NCI-H2227 (cell line): ENCODE results near the gene RBKS.
A peak's percentile ranks its signal among the peaks of the same experiment; 100 is the strongest.
"Not testable (repeated sequence)": the region's sequence is repeated elsewhere in the genome, so short reads cannot be mapped to it uniquely, and the experiment has no call there.

Source experiments
- DNase-seq: peaks from one replicate; lab custom pipeline; 2025; ENCODE audit not compliant: unreplicated experiment; lab: John Stamatoyannopoulos, UW

The RBKS gene

DNA sequence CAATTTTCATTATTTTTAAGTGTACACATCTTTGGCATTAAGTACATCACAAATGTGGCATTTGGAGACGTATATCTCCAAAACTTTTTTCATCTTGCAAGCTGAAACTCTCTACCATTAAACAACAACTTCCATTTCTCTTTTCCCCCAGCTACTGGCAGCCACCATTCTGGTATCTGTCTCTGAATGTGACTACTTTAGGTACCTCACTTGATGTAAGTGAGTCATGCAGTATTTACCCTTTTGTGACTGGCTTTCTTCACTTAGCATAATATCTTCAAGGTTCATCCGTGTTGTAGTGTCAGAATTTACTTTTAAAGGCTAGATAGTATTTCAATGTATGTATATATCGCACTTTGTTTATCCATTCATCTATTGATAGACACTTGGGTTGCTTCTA is 17.4 kb upstream of the RBKS start:
- DNase-seq, result no peak

DNA sequence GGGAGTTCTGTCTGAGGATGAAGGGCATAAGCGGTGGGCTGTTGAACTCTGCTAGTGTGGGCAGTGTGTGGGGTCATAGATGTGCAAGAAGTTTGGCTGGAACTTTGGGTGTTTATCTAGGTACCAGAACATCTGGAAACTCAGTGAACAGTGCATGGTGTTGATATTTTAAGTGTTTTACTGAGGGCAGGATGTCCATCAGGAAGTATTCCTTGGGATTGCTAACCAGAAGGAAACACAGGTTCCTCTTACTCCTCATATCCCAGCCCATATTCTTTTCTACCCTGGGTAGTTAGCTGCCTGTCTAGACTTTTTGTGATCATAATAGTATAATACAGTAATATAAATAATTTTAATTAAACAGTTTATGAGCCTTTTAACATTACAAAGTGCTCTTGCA is 15.9 kb upstream of the RBKS start:
- DNase-seq, result no peak

DNA sequence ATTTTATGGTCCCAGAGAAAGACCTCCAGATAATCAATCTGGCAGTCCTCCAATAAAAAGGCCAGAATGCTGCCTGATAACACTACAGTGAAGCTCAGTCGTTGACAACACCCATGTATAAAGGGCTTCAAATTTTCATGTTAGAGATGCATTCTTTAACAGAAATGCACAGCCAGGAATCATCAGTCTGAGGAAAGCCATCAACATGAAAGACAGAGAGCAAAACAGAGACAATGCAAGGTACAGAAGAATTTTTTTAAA is 14.1 kb upstream of the RBKS start:
- DNase-seq, result no peak

DNA sequence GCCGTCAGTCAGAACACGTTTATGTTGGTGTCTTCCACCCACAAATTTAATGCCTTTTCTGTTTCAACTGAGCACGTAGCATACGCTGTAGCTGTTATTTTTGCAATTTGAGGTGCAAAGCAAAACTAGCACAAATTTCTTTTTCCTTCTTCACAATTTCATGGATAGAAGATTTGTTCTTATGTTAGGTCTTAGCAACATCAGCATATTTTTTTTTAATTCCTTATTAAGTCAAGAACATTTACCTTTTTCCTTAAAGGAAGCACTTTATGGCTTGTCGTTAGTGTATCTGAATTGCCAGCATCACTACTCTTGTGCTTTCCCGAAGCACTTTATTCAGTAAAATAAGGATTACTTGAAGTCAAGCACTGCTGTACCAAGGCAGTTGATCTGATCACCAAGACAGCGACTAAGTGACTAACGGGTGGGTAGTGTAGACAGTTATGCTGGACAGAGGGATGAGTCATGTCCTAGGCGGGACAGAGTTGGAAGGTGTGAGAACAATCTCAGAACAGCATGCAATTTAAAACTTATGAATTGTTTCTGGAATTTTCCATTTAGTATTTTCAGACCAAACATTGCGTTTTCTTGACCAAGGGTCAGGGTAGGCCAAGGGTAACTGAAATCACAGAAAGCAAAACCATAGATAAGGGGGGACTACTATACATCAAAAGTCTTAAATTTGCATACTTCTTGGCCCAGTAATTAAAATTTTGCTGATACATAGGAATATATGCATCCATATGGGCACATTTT is 13.6 kb upstream of the RBKS start:
- DNase-seq, result no peak

DNA sequence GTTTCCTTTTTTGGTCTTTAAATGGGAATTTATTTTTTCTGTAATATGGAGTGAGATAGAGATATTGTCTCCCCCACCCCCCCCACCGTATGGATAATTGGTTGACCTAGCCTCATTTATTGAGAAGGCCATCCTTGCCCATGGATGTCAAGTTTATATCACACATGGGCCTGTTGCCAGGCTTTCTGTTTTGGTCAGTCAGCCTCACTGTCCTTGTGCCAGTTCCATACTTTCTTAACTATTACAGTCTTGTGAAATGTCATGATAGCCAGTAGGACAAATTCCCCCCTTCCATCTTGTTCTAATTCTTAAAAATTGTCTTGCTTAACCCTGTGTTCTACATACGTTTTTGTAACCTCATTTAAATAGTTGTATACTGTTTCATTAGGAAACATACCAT is 12.8 kb upstream of the RBKS start:
- DNase-seq, result no peak

DNA sequence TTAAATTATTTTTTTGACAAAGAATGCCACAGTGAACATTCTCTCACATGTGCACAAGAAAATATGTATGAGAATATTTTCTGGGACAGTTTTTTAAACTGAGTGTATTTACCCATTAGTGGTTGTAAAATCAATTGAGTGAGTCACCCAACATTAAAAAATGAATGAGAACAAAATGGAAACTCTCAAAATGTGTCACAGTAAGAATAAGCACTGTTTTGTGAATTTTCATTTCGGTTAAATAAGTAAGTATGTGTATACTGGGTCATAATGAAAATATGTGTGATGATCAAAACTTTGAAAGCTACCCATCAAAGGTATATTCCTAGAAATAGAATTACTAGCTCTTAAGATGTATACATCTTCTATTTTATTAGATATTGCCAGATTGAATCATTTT is 11.9 kb upstream of the RBKS start:
- no peak for DNase-seq

DNA sequence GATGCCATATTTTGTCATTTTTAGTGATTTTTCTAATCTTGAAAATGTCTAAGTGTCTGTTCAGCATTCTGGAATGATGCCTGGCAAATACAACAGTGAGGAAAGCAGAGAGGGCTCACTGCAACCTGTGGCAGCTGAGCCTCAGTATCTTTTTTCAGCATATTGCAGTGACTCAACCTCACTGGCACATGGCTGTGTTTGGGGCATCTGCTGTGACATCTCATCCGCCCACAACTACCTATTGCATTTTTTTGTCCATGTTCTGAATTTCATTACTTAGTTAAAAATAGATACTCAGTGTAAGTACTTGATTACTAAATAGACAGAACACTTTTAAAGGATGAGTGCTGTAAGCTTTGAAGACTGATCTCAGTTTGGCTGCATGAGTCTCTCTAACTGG is 11.0 kb upstream of the RBKS start:
- DNase-seq, result no peak

DNA sequence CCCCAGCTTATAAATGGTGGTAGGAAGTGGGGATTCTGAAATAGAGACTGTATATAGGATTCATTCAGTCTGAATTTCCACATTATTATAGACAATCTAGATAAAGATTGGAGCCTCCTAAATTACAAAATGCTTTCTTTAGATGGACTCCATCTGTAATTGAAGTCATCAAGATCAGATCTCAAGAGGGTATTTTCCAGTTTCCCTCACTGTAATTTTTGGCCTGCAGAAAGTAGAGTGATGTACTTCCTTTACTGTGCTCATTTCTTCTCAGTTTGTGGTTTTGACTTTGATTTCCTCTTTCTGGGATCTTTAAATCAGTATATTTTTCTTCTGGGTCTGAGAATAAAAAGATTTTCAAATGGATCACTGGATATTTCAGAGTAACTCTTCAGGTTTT is 7.5 kb upstream of the RBKS start:
- no peak for DNase-seq

DNA sequence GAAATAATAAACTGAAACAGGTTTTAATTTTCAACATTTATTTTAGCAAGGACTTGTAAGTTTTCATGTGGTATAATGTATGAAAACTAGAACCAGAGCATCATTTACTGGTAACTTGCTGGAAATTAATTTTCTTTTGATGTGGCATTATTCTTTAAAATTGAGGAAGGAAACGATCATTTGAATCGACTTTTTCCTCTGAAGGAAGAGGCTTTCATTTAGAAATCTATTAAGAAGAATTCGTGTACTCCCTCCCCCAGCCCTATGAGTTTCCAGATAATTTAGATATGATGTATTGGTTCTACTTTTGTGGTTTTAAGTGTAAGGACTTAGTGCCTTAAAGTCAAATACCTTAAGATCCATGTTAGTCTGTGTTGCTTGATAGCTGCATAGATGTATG is 2.8 kb upstream of the RBKS start:
- DNase-seq, result no peak

DNA sequence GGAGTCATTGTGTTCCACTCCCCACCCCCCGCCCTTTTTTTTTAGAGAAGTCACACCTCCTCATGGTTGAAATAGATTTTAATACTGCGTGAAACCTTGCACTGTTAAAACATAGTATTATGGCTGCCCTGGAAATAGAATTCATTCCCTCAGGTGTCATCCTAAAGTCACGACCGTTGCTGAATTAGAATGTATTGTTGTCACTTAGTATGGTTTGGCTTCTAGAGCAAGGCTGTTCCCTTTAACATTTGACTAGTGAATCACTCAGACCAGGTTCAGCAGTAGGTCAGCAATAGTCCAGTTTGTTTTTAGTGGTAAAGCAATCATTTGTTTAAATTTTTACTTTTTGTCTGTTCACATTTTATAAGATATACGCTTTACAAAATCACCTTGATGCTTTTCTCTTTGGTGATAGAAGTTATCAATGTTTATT is 1.5 kb upstream of the RBKS start:
- DNase-seq, result no peak

DNA sequence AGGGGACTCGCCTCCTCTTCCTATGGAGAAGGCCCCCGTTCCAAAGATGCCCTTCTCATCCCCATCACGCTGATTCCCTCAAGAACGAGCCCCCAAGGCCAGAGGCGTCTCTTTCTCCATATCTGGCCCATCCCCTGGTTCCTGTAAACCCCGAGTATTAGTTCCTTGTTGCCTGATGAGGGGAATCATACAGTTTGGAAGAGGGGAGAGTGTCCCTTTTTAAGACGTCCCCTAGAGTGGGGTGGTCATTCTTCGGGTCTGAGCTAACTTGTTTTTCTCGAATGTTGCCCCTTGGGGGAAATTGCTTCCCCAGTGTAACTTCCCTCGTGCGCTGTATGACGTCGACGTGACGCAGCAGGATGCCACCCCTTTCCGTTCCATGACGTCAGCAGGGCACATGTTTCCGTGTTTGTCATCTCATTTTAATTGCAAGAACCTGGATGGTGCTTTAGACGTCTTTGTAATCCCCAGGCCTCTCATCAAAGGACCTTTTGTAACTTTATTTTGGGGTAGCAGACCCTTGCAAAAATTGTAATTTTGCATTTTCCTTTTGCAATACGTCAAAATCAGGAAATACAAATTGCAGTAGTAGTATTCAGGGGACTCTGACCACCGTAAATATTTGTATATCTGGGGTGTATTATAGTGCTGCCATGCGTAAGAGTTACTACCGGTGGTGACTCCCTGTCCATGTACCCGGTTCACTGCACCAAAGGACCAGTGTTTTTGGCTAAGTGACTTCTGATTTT is 911 bp upstream of the RBKS start:
- peak; percentile 91 for DNase-seq

DNA sequence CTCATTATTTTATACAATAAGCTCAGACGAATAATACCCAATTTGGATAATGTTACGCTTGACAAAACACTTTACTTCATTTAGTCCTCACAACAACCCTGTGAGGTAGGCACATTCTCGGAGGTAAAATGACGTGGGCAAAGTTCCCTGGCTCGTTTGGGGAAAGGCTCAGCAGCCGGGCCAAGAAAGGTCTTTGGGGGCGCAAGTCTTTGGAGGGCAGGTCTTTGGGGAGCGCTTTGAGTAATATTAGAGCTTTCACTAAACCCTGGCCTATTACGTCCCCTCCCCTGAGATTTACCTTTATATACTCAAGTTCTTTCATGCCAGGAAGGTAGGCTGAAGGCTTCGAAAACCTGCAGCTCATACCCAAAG is 427 bp downstream of the RBKS start:
- no peak for DNase-seq

DNA sequence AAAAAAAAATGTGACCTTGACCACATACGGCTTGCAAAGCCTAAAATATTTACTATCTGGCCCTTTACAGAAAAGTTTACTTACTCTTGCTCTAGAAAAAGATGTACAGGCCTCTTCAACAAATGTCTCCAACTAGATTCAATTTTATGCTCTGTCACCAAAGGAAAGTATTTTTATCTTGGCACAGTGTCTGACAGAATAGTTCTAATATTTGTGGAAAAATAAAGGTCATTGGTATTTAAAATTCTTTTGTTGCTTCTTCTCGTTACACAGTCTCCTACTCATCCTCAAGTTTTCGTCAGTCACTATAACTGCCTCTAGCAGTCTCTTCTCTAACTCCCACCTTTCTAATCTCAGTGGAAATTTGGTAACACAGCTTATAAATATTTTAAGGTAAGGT is 1.4 kb downstream of the RBKS start:
- DNase-seq, result no peak

DNA sequence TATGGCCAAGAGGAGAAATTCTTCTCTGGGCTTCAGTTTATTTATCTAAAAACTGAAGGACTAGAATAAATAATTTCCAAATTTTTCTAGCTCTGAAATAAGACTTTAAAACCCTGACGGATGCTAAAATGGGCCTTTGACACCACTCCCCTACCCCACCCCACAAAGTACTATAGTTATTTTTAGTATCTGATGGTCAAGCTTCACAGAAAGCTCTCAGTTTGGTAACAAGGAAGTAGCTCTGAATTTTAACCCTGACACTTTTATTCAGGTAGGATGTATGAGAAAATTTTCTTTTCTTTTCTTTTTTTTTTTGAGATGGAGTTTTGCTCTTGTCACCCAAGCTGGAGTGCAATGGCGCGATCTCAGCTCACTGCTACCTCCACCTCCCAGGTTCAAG is 2.4 kb downstream of the RBKS start:
- DNase-seq, result no peak

DNA sequence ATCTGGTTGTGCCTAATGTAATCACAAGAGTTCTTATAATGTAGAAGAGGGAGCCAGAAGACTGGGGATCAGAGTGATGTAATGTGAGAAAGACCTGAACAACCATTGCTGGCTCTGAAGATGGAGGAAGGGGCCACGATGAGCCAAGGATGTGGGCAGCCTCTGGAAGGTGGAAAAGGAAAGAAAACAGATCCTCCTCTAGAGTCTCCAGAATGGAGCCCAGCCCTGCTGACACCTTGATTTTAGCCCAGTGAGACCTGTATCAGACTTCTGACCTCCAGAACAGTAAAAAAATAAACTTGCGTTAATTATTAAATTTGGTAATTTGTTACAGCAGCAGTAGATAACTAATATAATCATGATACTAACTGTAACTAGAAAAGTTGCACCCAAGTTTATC is 3.1 kb downstream of the RBKS start:
- DNase-seq, result no peak

DNA sequence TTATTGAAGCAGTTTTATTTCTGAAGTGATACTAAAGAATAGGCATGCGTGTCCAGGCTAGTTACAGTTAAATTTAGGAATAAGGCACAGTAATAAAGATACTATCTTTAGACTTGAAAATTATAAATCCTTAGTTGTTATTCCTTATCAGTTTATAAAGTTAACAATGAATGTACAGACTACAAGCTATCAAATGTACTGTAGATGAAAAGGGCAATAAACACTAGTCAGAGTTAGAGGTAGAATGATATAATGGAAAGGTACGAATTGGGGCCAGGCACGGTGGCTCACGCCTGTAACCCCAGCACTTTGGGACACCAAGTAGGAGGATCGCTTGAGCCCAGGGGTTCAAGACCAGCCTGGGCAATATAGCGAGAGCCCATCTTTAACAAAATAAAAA is 3.9 kb downstream of the RBKS start:
- DNase-seq, result no peak

DNA sequence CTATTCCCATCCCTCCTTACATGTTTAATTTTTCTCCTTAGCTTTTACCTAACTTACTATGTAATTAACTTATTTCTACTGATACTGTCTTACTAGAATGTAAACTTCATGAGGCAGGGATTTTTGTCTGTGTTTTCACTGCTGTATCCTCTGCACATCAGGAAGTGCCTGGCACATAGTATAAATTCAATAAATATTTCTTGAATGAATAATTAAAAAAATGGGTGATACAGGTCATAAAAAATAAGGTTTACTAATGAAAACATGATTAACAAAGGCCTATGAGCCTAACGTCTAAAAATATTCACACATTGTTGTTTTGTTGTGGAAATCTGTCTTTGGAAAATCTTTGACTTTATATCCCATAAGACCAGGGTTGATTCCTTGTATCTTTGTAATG is 4.5 kb downstream of the RBKS start:
- no peak for DNase-seq

DNA sequence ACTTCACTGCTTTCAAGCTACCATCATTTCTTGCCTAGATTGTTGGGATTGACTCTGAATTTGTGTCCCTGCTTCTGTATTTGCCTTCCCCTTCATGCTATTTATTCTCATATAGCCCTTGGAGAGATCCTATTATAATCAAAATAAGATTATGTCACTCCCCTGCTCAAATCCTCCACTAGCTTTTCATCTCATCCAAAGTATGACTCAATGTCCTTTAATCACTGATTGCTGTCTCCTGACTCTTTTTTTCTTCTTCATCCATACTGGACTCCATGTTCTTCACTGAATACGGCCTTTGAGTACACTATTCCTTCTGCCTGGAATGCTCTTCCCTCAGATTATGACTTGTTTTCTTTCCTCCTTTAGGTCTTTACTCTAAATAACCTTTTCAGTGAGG is 5.0 kb downstream of the RBKS start:
- DNase-seq, result no peak

DNA sequence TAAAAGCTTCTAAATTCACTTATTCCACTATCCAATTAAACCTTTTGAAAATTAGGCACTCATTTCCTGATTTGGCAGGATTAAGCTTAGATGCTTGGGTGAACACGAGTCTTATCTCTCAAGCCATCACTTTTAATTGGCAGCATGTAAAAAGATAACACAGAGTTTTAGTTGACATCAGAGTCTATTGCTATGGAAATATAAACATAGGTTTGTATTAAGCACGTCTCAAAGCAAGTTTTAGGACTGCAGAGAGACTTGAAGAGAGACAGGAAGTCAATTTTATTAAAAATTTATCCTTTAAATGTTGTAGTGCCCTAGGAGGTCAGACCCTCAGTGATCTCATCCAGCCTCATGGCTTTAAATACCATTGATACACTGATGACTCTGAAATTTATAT is 5.6 kb downstream of the RBKS start:
- no peak for DNase-seq

DNA sequence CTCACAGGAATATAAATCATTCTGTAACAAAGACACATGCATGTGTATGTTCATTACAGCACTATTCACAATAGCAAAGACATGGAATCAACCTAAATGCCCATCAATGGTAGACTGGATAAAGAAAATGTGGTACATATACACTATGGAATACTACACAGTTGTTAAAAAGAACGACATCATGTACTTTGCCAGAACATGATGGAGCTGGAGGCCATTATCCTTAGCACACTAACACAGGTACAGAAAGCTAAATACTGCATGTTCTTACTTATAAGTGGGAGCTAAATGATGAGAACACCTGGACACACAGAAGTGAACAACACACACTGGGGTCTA is 7.6 kb downstream of the RBKS start:
- DNase-seq, result not testable (repeated sequence)

DNA sequence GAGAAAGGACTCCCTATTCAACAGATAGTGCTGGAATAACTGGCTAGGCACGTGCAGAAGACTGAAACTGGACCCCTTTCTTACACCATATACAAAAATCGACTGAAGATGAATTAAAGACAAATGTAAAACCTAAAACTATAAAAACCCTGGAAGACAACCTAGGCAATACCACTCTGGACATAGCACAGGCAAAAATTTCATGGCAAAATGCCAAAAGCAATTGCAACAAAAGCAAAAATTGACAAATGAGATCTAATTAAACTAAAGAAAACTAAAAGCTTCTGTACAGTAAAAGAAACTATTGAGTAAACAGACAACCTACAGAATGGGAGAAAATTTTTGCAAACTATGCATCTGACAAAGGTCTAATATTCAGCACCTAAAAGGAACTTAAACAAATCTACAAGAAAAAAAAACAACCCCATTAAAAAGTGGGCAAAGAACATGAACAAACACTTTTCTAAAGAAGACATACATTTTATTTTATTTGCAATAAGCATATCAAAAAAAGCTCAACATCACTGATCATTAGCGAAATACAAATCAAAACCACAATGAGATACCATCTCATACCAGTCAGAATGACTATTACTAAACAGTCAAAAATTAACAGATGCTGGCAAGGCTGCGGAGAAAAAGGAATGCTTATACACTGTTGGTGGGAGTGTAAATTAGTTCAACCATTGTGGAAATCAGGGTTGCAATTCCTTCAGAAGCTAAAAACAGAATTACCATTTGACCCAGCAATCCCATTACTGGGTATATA is 8.2 kb downstream of the RBKS start:
- not testable (repeated sequence) for DNase-seq

DNA sequence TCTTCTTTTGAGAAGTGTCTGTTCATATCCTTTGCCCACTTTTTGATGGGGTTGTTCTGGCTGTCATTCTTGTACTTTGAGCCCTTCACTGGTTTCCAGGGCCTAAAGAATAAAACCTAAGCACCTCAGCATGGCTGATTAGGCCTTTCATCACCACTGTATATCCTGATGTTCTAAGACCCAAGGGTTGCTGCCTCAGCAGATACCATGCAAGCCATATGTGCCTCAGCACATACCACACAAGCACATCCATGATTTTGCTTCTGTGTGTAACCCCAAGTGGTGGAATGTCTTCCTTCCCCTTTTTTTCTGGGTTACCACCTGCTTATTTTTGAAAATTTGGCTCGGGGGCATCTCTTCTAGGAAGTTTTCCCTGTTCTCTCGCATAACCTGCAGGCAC is 11.4 kb downstream of the RBKS start:
- no peak for DNase-seq
